PC-3 (cell line): ENCODE data around the gene SULF2. TPM values are rescaled to one million over a fixed set of nuclear protein-coding genes. Genes with fewer than 3 reads are reported as not detected.
A peak's percentile ranks its signal among the peaks of the same experiment; 100 is the strongest.

Experiments
- ATAC-seq: fragments of 200-7000 bp; cut with Tn5 transposase; 2 replicates; pipeline ENCODE4 v1.9.1; 2020; ENCODE audit warnings: mild to moderate bottlenecking, moderate library complexity
- BruUV-seq: library from RNA; stranded (reverse); fragments of 400-500 nt; replicated peaks from 2 replicates; lab custom pipeline; 2021; lab: Mats Ljungman, UMichigan
- CTCF ChIA-PET: fragments of 300-600 bp; sonication (Branson Sonifier 250); formaldehyde crosslinking; loops from one replicate; lab custom pipeline; 2022; ENCODE audit warnings: antibody characterized with exemption; lab: Charles Lee
- POLR2A ChIA-PET: fragments of 300-600 bp; sonication (Branson Sonifier 250); formaldehyde crosslinking; loops from one replicate; lab custom pipeline; 2022; ENCODE audit warnings: antibody characterized with exemption; ENCODE audit not compliant: unreplicated experiment; lab: Charles Lee
- DNase-seq: peaks from one replicate; pipeline ENCODE4 v3.0.0-alpha.2; 2015
- H2AFZ ChIP-seq: fragments of 300-600 bp; sonication (generic); 2 replicates; pipeline ENCODE4 v1.6.0; 2016; ENCODE audit warnings: antibody characterized with exemption, low read length
- H3F3A ChIP-seq: fragments of 300-600 bp; sonication (generic); one replicate; pipeline ENCODE4 v1.6.0; 2017; ENCODE audit warnings: antibody characterized with exemption, low read length, control low read depth, mild to moderate bottlenecking; ENCODE audit not compliant: unreplicated experiment
- H3K27ac ChIP-seq: fragments of 300-600 bp; sonication (generic); 2 replicates; pipeline ENCODE4 v1.5.1; 2016; ENCODE audit warnings: mild to moderate bottlenecking, low read length
- H3K27me3 ChIP-seq: fragments of 300-600 bp; sonication (generic); 2 replicates; pipeline ENCODE4 v1.6.1; 2016; ENCODE audit warnings: low read length, mixed read lengths
- H3K36me3 ChIP-seq: fragments of 300-600 bp; sonication (generic); 2 replicates; pipeline ENCODE4 v1.6.1; 2016; ENCODE audit warnings: low read depth, mixed run types, low read length, mixed read lengths
- H3K4me1 ChIP-seq: fragments of 300-600 bp; sonication (generic); 2 replicates; pipeline ENCODE4 v1.5.1; 2016; ENCODE audit warnings: low read length; ENCODE audit not compliant: insufficient read depth
- H3K4me2 ChIP-seq: fragments of 300-600 bp; sonication (generic); 2 replicates; pipeline ENCODE4 v1.6.0; 2016; ENCODE audit warnings: low read length
- H3K4me3 ChIP-seq: fragments of 300-600 bp; sonication (generic); 2 replicates; pipeline ENCODE4 v1.5.1; 2016; ENCODE audit warnings: mild to moderate bottlenecking, low read length, mixed read lengths
- H3K79me2 ChIP-seq: fragments of 300-600 bp; sonication (generic); 2 replicates; pipeline ENCODE4 v1.6.1; 2017; ENCODE audit warnings: low read length, mixed read lengths
- H3K9ac ChIP-seq: fragments of 300-600 bp; sonication (generic); 2 replicates; pipeline ENCODE4 v1.6.0; 2016; ENCODE audit warnings: mild to moderate bottlenecking, low read length
- H3K9me2 ChIP-seq: fragments of 300-600 bp; sonication (generic); replicated peaks from 2 replicates; pipeline ENCODE4 v1.6.1; 2016; ENCODE audit warnings: mixed run types, low read length, mixed read lengths
- H3K9me3 ChIP-seq: fragments of 300-600 bp; sonication (generic); 2 replicates; pipeline ENCODE4 v1.6.1; 2016; ENCODE audit warnings: low read length, mixed read lengths
- H4K20me1 ChIP-seq: fragments of 300-600 bp; sonication (generic); 2 replicates; pipeline ENCODE4 v1.6.1; 2016; ENCODE audit warnings: low read length, mixed read lengths
- EZH2 ChIP-seq: fragments of 300-600 bp; sonication (generic); IDR thresholded peaks from one replicate; pipeline ENCODE4 v1.6.1; 2017; ENCODE audit warnings: antibody characterized with exemption, mild to moderate bottlenecking, low read length; ENCODE audit not compliant: unreplicated experiment
- EZH2phosphoT487 ChIP-seq: fragments of 300-600 bp; sonication (generic); IDR thresholded peaks from 2 replicates; pipeline ENCODE4 v1.6.1; 2018; ENCODE audit warnings: mild to moderate bottlenecking, antibody characterized with exemption, low read length, borderline replicate concordance
- intact Hi-C: fragments of 100-400 bp; cut with micrococcal nuclease; formaldehyde crosslinking; loops from 2 replicates; pipeline ENCODE4 v1.9.0; 2023
- total RNA-seq: library from RNA; depleted of rRNA; stranded (reverse); fragments of >200 nt; gene quantifications from 2 replicates; pipeline ENCODE4 v1.2.3, GENCODE V29; 2014
- TF ChIP-seq, protein P1 (sequence below): fragments of 300-600 bp; sonication (generic); conservative IDR thresholded peaks from 2 replicates; pipeline ENCODE4 v1.5.1; 2017; ENCODE audit warnings: antibody characterized with exemption, low read depth, mild to moderate bottlenecking, low read length

Gene SULF2
- total RNA-seq, 1 experiment from 2014 or later, result 340 TPM

DNA sequence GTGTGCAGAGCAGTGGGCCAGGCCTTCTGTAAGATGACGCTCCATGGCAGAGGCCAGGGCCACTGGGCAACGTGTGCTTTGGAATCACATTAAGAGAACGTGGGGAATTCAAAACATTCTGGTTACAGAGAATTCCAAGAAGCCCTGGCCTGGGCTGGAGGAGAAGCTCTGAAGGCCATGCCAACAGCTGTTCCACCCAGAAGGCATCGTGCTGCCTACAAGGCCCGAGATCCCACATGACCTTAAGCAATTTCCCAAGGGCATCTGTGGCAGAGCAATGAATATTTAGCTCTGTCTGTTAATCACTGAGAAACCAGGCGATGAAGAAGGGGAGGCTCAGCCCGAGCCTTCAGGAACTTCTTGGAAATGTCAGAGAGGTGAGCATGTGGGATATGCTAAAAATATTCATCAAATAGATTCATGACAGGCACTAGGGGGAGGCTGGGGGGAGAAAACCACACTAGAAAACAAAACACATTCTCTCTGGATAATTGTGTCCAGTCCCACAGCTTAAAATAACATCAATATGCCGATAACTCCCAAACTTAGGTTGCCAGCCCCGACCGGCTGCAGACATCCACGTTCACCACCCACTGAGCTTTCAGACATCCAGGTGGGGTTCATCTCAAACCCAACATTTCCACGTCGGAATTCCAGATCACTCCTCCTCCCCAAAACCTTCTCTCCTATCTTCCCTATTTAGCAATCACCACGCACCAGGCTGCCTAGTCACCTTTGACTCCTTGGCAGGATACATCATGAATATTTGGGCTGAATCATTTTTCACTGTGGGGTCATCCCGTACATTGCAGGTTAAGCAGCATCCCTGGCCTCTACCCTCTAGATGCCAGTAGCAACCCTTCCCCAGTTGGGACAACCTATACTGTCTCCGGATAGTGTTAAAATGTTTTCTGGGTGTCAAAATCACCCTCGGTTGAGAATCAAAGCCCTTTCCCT lies 6.6 kb downstream of the SULF2 start:
- H3K36me3 ChIP-seq, result peaks cover 33% of the 10 kb centered on the region
- H3K9me2 ChIP-seq, result no peaks in the 10 kb centered on the region
- no peak overlapping the region for H3K27ac ChIP-seq
- peaks cover 76% of the 10 kb centered on the region for H4K20me1 ChIP-seq
- peaks cover 19% of the 10 kb centered on the region for H3K4me1 ChIP-seq
- intact Hi-C loops, result no loop called here
- no peak for ATAC-seq
- no peak for DNase-seq
- no peak overlapping the region for H3K4me2 ChIP-seq
- H3K27me3 ChIP-seq, result no peaks in the 10 kb centered on the region
- peaks cover 100% of the 10 kb centered on the region for H3K79me2 ChIP-seq
- POLR2A ChIA-PET, result no interaction called here
- no peak overlapping the region for H2AFZ ChIP-seq
- no peaks in the 10 kb centered on the region for H3K9me3 ChIP-seq
- CTCF ChIA-PET, result no interaction called here
- TF ChIP-seq EZH2, result no peak
- TF ChIP-seq, protein P1, sequence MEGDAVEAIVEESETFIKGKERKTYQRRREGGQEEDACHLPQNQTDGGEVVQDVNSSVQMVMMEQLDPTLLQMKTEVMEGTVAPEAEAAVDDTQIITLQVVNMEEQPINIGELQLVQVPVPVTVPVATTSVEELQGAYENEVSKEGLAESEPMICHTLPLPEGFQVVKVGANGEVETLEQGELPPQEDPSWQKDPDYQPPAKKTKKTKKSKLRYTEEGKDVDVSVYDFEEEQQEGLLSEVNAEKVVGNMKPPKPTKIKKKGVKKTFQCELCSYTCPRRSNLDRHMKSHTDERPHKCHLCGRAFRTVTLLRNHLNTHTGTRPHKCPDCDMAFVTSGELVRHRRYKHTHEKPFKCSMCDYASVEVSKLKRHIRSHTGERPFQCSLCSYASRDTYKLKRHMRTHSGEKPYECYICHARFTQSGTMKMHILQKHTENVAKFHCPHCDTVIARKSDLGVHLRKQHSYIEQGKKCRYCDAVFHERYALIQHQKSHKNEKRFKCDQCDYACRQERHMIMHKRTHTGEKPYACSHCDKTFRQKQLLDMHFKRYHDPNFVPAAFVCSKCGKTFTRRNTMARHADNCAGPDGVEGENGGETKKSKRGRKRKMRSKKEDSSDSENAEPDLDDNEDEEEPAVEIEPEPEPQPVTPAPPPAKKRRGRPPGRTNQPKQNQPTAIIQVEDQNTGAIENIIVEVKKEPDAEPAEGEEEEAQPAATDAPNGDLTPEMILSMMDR, result no peak
- TF ChIP-seq EZH2phosphoT487, result no peak
- H3K9ac ChIP-seq, result no peak overlapping the region
- no peaks in the 10 kb centered on the region for H3F3A ChIP-seq
- H3K4me3 ChIP-seq, result no peak overlapping the region
- no TSS peak for BruUV-seq

DNA sequence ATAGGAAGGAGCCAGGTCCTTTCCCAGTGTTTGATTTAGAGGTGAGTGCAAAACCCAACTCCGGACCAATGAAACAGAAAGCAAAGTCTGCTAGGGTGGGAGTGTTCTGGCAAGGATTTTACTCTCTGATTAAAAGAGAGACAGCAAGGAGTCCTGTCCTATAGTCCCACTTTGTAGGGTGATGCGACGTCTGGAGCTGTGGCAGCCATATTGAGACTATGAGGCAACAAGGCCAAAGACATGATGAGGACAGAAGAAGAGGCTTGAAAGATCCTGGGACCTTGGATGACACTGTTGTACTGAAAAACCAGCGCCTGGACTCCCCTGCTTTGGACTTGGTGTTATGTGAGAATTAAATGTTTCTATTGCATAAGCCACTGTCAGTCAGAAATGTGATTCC lies 8.1 kb downstream of the SULF2 start:
- TF ChIP-seq EZH2phosphoT487 (no peak), EZH2 (no peak)
- TF ChIP-seq, protein P1, result no peak
- Histone ChIP-seq H3K9me2 (no peaks in the 10 kb centered on the region), H3K36me3 (peaks cover 39% of the 10 kb centered on the region), H3K9ac (no peak overlapping the region), H3K4me1 (0 out of 2 replicates have a peak, but pooled peaks cover 4% of the 10 kb centered on the region), H3K4me3 (no peak overlapping the region), H3K27ac (no peak overlapping the region), H3F3A (no peaks in the 10 kb centered on the region), H2AFZ (no peak overlapping the region), H3K27me3 (no peaks in the 10 kb centered on the region), H3K9me3 (no peaks in the 10 kb centered on the region), H4K20me1 (peaks cover 76% of the 10 kb centered on the region), H3K79me2 (peaks cover 100% of the 10 kb centered on the region), H3K4me2 (no peak overlapping the region)
- ATAC-seq (no peak), DNase-seq (no peak)
- intact Hi-C loops, result no loop called here
- ChIA-PET CTCF (no interaction called here), POLR2A (no interaction called here)
- BruUV-seq, result no TSS peak

DNA sequence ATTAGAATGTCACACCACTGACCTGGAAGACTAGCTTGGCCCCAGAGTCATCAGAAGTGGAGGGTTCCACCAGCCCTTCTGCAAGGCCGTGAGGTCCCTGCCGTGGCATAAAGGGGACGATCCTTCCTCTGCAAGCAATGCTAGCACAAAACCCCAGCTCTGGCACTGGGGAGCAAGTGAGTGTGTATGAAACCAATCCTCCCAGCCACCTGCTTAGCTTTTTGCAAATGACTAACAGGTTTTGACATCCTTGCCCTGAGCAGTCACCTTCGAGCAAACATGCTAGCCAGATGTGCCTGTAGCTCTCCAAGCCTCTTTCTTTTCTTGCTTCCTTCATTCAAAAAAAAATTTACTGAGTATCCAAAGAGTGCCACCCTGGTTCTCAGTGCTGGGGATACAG lies 8.6 kb downstream of the SULF2 start:
- Histone ChIP-seq H3K27me3 (no peaks in the 10 kb centered on the region), H3K27ac (no peak overlapping the region), H3K4me2 (no peak overlapping the region), H3K9me3 (no peaks in the 10 kb centered on the region), H3K4me1 (no peaks in the 10 kb centered on the region), H3K9me2 (no peaks in the 10 kb centered on the region), H3K4me3 (no peak overlapping the region), H2AFZ (no peak overlapping the region), H3F3A (no peaks in the 10 kb centered on the region), H3K9ac (no peak overlapping the region), H3K79me2 (peaks cover 100% of the 10 kb centered on the region), H3K36me3 (peaks cover 36% of the 10 kb centered on the region), H4K20me1 (peaks cover 74% of the 10 kb centered on the region)
- ATAC-seq (0 out of 2 replicates have a peak, but pooled peaks have one; percentile 11), DNase-seq (no peak)
- TF ChIP-seq, protein P1, result no peak
- TF ChIP-seq EZH2, result no peak
- no peak for TF ChIP-seq EZH2phosphoT487
- ChIA-PET CTCF (no interaction called here), POLR2A (no interaction called here)
- BruUV-seq, result no TSS peak
- intact Hi-C loops, result no loop called here
